HCT116 (cell line): ENCODE data around the gene TMEM82. TPM values are rescaled to one million over a fixed set of nuclear protein-coding genes. Genes with fewer than 3 reads are reported as not detected.

Experiments
- ATAC-seq: fragments of 200-7000 bp; cut with Tn5 transposase; 2 replicates; pipeline ENCODE4 v1.9.1; 2020; ENCODE audit warnings: mild to moderate bottlenecking, moderate library complexity
- BruUV-seq: library from RNA; stranded (reverse); fragments of 400-500 nt; replicated peaks from 2 replicates; lab custom pipeline; 2021; lab: Mats Ljungman, UMichigan
- CTCF ChIA-PET: fragments of 300-600 bp; sonication (Branson Sonifier 250); formaldehyde crosslinking; loops from one replicate; lab custom pipeline; 2021; ENCODE audit warnings: antibody characterized with exemption; lab: Charles Lee
- POLR2A ChIA-PET: fragments of 300-600, 350-600 bp; sonication (Branson Sonifier 250); formaldehyde crosslinking; loops from one replicate; lab custom pipeline; 2021; ENCODE audit warnings: antibody characterized with exemption; lab: Charles Lee
- RAD21 ChIA-PET, 2 experiments: fragments of 300-600 bp; sonication (Branson Sonifier 250); formaldehyde crosslinking; loops; one replicate each; lab custom pipeline; 2023; ENCODE audit warnings: low total read pairs in 2 of 2; ENCODE audit not compliant: uncharacterized antibody in 2 of 2, unreplicated experiment in 2 of 2, low non-redundant PET in 1 of 2; lab: Charles Lee
- DNase-seq: peaks from one replicate; pipeline ENCODE4 v3.0.0-alpha.2; 2010; ENCODE audit warnings: low read depth, low spot score
- H2AFZ ChIP-seq: fragments of 200-600 bp; shearing (Covaris generic), sonication (generic); 2 replicates; pipeline ENCODE4 v1.6.1; 2017; ENCODE audit warnings: low read depth, mixed run types, mixed read lengths, antibody characterized with exemption, low read length; ENCODE audit not compliant: poor library complexity, severe bottlenecking
- H3K27ac ChIP-seq: 2 replicates; pipeline ENCODE4 v1.5.1; 2012; ENCODE audit warnings: low read depth, low read length
- H3K27me3 ChIP-seq: fragments of 200-600 bp; sonication (generic); 2 replicates; pipeline ENCODE4 v1.6.1; 2016; ENCODE audit warnings: mixed run types, low read length, mixed read lengths; ENCODE audit not compliant: insufficient read depth
- H3K36me3 ChIP-seq, 2 experiments: fragments of 200-500 bp in 1 of 2; fragments of 200-600 bp in 1 of 2; sonication (Bioruptor generic) in 1 of 2; sonication (generic) in 1 of 2; 2 replicates each; pipeline versions ENCODE4 v1.5.1 to v1.6.1; 2014 to 2016; ENCODE audit warnings: low read length in 2 of 2, inconsistent platforms in 1 of 2, mixed read lengths in 1 of 2, mixed run types in 1 of 2; ENCODE audit not compliant: insufficient read depth in 2 of 2, control insufficient read depth in 1 of 2
- H3K4me1 ChIP-seq, 2 experiments: fragments of 200-600 bp in 1 of 2; sonication (generic) in 1 of 2; 2 replicates each; pipeline versions ENCODE4 v1.5.1 to v1.6.1; 2012 to 2017; ENCODE audit warnings: low read length in 2 of 2, inconsistent platforms in 1 of 2, mild to moderate bottlenecking in 1 of 2, mixed read lengths in 1 of 2, mixed run types in 1 of 2, moderate library complexity in 1 of 2; ENCODE audit not compliant: insufficient read depth in 2 of 2, control insufficient read depth in 1 of 2
- H3K4me2 ChIP-seq: fragments of 200-600 bp; sonication (generic); 2 replicates; pipeline ENCODE4 v1.6.1; 2017; ENCODE audit warnings: mixed run types, low read length, mixed read lengths
- H3K4me3 ChIP-seq, 2 experiments: fragments of 200-600 bp in 1 of 2; sonication (generic) in 1 of 2; replicated peaks in 1 of 2; 2 replicates each; pipeline ENCODE4 v1.5.1; 2011 to 2016; ENCODE audit warnings: low read length in 2 of 2, control low read depth in 1 of 2, low read depth in 1 of 2, mild to moderate bottlenecking in 1 of 2, mixed read lengths in 1 of 2, mixed run types in 1 of 2
- H3K79me2 ChIP-seq: fragments of 200-600 bp; sonication (generic); 2 replicates; pipeline ENCODE4 v1.6.1; 2017; ENCODE audit warnings: mild to moderate bottlenecking, mixed run types, low read length, moderate library complexity, mixed read lengths; ENCODE audit not compliant: insufficient read depth
- H3K9ac ChIP-seq: fragments of 200-600 bp; sonication (generic); 2 replicates; pipeline ENCODE4 v1.6.1; 2016; ENCODE audit warnings: low read length, mixed read lengths
- H3K9me2 ChIP-seq: fragments of 200-600 bp; sonication (generic), shearing (Covaris generic); 2 replicates; pipeline ENCODE4 v1.6.1; 2017; ENCODE audit warnings: mixed run types, mild to moderate bottlenecking, moderate library complexity; ENCODE audit not compliant: insufficient read depth
- H3K9me3 ChIP-seq, 2 experiments: fragments of 200-500 bp in 1 of 2; fragments of 200-600 bp in 1 of 2; sonication (Bioruptor generic) in 1 of 2; sonication (generic) in 1 of 2; 2 replicates each; pipeline ENCODE4 v1.6.1; 2014 to 2017; ENCODE audit warnings: low read length in 2 of 2, mixed read lengths in 2 of 2, inconsistent platforms in 1 of 2, low read depth in 1 of 2, mild to moderate bottlenecking in 1 of 2, mixed run types in 1 of 2, moderate library complexity in 1 of 2; ENCODE audit not compliant: control insufficient read depth in 1 of 2, insufficient read depth in 1 of 2
- H4K20me1 ChIP-seq: fragments of 200-600 bp; sonication (generic), shearing (Covaris generic); 2 replicates; pipeline ENCODE4 v1.6.1; 2017; ENCODE audit warnings: mixed run types, mild to moderate bottlenecking, moderate library complexity; ENCODE audit not compliant: insufficient read depth
- EGR1 ChIP-seq: IDR thresholded peaks from 2 replicates; pipeline ENCODE4 v1.6.1; 2012; ENCODE audit warnings: low read depth
- ELF1 ChIP-seq: IDR thresholded peaks from 2 replicates; pipeline ENCODE4 v1.6.1; 2012; ENCODE audit warnings: low read depth, borderline replicate concordance
- EZH2phosphoT487 ChIP-seq: fragments of 200-600 bp; IDR thresholded peaks from 2 replicates; pipeline ENCODE4 v1.6.1; 2018; ENCODE audit warnings: antibody characterized with exemption, borderline replicate concordance
- FOSL1 ChIP-seq: IDR thresholded peaks from 2 replicates; pipeline ENCODE4 v1.6.1; 2012; ENCODE audit warnings: low read depth
- JUND ChIP-seq: IDR thresholded peaks from 2 replicates; pipeline ENCODE4 v1.6.1; 2012
- POLR2A ChIP-seq: IDR thresholded peaks from 2 replicates; pipeline ENCODE4 v1.7.0; 2011; ENCODE audit warnings: borderline replicate concordance; ENCODE audit not compliant: insufficient read depth, insufficient read length; ENCODE audit errors: extremely low read depth
- POLR2AphosphoS5 ChIP-seq: IDR thresholded peaks from 2 replicates; pipeline ENCODE4 v1.6.1; 2011; ENCODE audit warnings: mild to moderate bottlenecking, low read depth, low read length, moderate library complexity
- SIN3A ChIP-seq: IDR thresholded peaks from 2 replicates; pipeline ENCODE4 v1.6.1; 2012; ENCODE audit warnings: low read depth
- SRF ChIP-seq: IDR thresholded peaks from 2 replicates; pipeline ENCODE4 v1.6.1; 2012; ENCODE audit warnings: low read depth
- TCF7L2 ChIP-seq: IDR thresholded peaks from 2 replicates; pipeline ENCODE4 v1.7.0; 2011; ENCODE audit warnings: borderline replicate concordance, inconsistent platforms; ENCODE audit not compliant: insufficient read depth, insufficient read length; ENCODE audit errors: extremely low read depth
- ZNF274 ChIP-seq: fragments of 200-500 bp; sonication (Bioruptor generic); IDR thresholded peaks from 2 replicates; pipeline ENCODE4 v1.6.1; 2014; ENCODE audit warnings: mild to moderate bottlenecking, low read depth, low read length, inconsistent platforms
- intact Hi-C: fragments of 100-400 bp; cut with micrococcal nuclease; formaldehyde crosslinking; loops from 2 replicates; pipeline ENCODE4 v1.10.0; 2022
- total RNA-seq: library from RNA; stranded (reverse); gene quantifications from one replicate; pipeline ENCODE4 v1.2.1, GENCODE V29; 2021; ENCODE audit not compliant: unreplicated experiment
- TF ChIP-seq, protein P1 (sequence below): IDR thresholded peaks from 2 replicates; pipeline ENCODE4 v1.6.1; 2012
- TF ChIP-seq, protein P2 (sequence below): IDR thresholded peaks from 2 replicates; pipeline ENCODE4 v1.6.1; 2012
- TF ChIP-seq, protein P3 (sequence below): IDR thresholded peaks from 2 replicates; pipeline ENCODE4 v1.6.1; 2012; ENCODE audit warnings: low read depth

The TMEM82 gene
- total RNA-seq, 1 experiment from 2014 or later = not detected

DNA sequence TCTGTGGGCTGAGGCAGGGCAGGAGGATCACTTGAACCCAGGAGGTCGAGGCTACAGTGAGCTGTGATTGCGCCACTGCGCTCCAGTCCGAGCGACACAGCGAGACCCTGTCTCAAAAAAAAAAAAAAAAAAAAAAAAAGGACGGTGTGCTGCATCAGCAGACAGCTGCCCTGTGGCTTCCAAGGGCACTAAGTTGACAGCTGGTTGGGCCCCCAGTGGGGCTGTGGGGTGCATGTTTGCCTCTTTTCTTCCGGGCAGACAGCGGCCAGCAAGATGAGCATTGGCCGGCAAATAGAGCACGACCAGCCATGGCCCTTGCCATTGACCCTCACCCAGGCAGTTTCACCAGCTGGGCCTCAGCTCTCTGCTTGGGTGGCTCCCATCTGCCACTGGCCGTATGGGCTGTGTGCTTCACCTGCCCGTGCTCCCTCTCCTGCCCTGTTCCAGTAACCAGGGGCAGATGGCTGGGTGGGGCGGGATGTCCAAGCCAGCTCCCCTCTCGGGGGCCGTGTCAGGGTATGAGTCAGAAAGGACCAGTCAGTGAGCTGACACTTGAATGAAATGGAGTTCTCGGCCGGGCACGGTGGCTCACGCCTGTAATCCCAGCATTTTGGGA lies 18.6 kb upstream of the TMEM82 start:
- Histone ChIP-seq H3K36me3 (peaks cover 0 to 2% of the 10 kb centered on the region in 2 experiments; a peak in 1 of 4 replicates), H3K27me3 (no peaks in the 10 kb centered on the region), H4K20me1 (no peaks in the 10 kb centered on the region), H3K9me2 (no peaks in the 10 kb centered on the region), H3K4me2 (no peak overlapping the region), H3K9me3 (no peaks in the 10 kb centered on the region), H3K27ac (no peak overlapping the region), H3K79me2 (no peaks in the 10 kb centered on the region), H3K4me3 (no peak overlapping the region), H2AFZ (no peak overlapping the region), H3K4me1 (no peaks in the 10 kb centered on the region), H3K9ac (no peak overlapping the region)
- DNase-seq (no peak), ATAC-seq (no peak)
- POLR2A ChIA-PET = interaction anchor here (0.6 kb wide), 1 partner anchor 38 kb away, joined by 3 read pairs; no protein-coding TSS in a partner anchor
- TF ChIP-seq TCF7L2 (no peak), POLR2A (no peak), FOSL1 (no peak)
- TF ChIP-seq, protein P1, sequence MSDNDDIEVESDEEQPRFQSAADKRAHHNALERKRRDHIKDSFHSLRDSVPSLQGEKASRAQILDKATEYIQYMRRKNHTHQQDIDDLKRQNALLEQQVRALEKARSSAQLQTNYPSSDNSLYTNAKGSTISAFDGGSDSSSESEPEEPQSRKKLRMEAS = no peak
- intact Hi-C loops = no loop called here
- no TSS peak for BruUV-seq
- CTCF ChIA-PET = interaction anchor here (0.9 kb wide), 1 partner anchor 18 kb away, joined by 3 read pairs; no protein-coding TSS in a partner anchor
- RAD21 ChIA-PET = no interaction called here

DNA sequence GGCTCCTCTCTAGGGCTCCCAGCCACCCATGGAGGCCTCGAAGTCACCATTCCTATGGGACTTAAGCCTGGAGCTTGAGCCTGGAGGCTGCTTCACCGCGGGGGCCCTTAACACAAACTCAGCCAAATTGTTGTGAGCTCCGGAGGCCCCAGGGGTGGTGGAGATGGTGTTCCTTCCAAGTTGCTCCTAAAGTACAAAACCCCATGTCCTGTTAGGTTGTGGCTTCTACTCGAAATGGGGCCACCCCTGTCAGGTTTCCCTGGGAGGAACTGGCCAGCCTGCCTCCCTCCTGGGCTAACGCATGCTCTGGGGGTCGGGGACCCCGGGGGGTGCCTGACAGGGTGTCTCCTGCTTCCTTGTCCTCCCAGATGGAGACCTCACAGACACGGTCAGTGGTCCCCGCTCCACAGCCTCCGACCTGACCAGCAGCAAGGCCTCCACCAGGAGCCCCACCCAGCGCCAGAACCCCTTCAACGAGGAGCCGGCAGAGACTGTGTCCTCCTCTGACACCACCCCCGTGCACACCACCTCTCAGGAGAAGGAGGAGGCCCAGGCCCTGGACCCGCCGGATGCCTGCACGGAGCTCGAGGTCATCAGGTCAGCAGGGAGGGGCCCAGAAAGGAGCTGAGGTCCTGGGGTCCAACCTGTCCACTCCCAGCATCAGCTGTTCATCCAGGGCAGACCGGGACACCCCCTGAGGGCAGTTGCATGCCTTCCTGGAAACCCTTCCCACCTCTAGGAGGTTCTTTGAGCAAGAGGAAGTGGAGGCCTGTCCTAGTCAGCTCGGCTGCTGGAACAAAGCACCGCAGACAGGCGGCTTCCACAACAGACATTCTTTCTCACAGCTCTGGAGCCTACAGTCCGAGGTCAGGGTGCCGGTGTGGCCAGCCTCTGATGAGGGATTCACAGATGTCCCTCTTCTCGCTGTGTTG lies 17.1 kb upstream of the TMEM82 start:
- Histone ChIP-seq H3K4me1 (peaks cover 0 to 5% of the 10 kb centered on the region in 2 experiments; a peak in 1 of 4 replicates), H3K9me3 (no peaks in the 10 kb centered on the region), H2AFZ (no peak overlapping the region), H3K4me2 (no peak overlapping the region), H4K20me1 (no peaks in the 10 kb centered on the region), H3K4me3 (no peak overlapping the region), H3K36me3 (peaks cover 0 to 2% of the 10 kb centered on the region in 2 experiments; a peak in 1 of 4 replicates), H3K9me2 (no peaks in the 10 kb centered on the region), H3K79me2 (no peaks in the 10 kb centered on the region), H3K27ac (no peak overlapping the region), H3K27me3 (no peaks in the 10 kb centered on the region), H3K9ac (no peak overlapping the region)
- ChIA-PET RAD21 (no interaction called here), CTCF (interaction anchor here (1.4 kb wide), 1 partner anchor 16 kb away, joined by 4 read pairs; no protein-coding TSS in a partner anchor), POLR2A (no interaction called here)
- DNase-seq = no peak
- ATAC-seq = no peak
- intact Hi-C loops = no loop called here
- BruUV-seq = no TSS peak
- TF ChIP-seq FOSL1 = no peak
- no peak for TF ChIP-seq ZNF274
- TF ChIP-seq TCF7L2 = no peak
- TF ChIP-seq, protein P2, sequence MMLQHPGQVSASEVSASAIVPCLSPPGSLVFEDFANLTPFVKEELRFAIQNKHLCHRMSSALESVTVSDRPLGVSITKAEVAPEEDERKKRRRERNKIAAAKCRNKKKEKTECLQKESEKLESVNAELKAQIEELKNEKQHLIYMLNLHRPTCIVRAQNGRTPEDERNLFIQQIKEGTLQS = no peak
- TF ChIP-seq POLR2A = no peak
- TF ChIP-seq SIN3A = no peak
- TF ChIP-seq POLR2AphosphoS5 = no peak
- TF ChIP-seq, protein P3, sequence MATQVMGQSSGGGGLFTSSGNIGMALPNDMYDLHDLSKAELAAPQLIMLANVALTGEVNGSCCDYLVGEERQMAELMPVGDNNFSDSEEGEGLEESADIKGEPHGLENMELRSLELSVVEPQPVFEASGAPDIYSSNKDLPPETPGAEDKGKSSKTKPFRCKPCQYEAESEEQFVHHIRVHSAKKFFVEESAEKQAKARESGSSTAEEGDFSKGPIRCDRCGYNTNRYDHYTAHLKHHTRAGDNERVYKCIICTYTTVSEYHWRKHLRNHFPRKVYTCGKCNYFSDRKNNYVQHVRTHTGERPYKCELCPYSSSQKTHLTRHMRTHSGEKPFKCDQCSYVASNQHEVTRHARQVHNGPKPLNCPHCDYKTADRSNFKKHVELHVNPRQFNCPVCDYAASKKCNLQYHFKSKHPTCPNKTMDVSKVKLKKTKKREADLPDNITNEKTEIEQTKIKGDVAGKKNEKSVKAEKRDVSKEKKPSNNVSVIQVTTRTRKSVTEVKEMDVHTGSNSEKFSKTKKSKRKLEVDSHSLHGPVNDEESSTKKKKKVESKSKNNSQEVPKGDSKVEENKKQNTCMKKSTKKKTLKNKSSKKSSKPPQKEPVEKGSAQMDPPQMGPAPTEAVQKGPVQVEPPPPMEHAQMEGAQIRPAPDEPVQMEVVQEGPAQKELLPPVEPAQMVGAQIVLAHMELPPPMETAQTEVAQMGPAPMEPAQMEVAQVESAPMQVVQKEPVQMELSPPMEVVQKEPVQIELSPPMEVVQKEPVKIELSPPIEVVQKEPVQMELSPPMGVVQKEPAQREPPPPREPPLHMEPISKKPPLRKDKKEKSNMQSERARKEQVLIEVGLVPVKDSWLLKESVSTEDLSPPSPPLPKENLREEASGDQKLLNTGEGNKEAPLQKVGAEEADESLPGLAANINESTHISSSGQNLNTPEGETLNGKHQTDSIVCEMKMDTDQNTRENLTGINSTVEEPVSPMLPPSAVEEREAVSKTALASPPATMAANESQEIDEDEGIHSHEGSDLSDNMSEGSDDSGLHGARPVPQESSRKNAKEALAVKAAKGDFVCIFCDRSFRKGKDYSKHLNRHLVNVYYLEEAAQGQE = no peak
- no peak for TF ChIP-seq JUND
- TF ChIP-seq ELF1 = no peak
- TF ChIP-seq EZH2phosphoT487 = no peak
- TF ChIP-seq SRF = no peak
- TF ChIP-seq, protein P1 = no peak
- no peak for TF ChIP-seq EGR1
